ENCODE results near the gene PPHLN1.
A peak's percentile ranks its signal among the peaks of the same experiment; 100 is the strongest.
"Not testable (repeated sequence)": the region's sequence is repeated elsewhere in the genome, so short reads cannot be mapped to it uniquely, and the experiment has no call there.

PPHLN1 gene

DNA sequence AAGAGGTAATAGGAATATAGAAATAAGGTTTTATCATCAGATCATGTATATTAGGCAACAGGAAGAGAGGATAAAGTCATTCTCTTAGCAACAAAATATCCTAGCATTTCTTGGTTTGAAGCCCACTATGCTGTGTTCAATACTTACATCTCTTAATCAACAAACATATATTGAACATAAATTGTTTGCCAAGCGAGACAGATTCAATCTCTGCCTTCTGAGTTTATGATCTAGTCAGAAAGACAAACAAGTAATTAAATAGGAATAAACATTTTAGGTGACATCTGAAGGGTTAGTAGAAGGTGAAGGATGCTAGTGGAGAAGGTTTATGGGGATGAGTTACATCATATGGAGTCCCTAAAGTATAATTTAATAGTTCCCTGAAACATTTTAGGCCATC, 54.8 kb downstream of the PPHLN1 start:
- DNase-seq, result no peak

DNA sequence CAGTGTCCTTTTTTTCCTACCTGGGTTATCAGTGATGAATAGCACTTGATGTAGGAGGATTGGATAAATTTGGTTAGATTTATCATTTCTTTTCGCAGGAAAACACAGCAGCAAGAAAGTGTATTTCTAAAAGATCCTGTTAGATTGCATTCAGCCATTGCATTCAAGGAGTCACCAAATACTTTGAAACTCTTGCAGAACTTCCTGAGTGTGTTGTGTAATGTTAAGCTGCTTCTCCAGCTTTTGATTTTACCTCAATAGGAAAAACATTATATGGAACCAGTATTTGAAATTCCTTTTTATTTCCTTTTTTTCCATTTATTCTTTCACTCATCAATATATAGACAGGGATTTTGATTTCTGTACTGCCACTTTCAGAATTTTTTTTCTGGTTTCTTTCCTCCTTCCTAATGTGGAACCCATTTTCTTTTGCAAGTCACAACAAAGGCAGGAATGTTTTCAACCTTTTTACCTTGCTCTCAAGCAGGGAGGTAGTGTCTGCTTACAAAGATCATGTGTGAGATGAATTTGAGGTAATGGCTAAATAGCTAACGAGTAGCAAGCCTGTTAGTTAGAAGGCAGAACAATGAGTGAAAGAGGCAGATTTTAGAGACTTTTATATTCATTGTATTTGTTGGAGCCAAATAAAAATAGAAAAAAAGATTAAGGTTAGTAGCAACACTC, 56.2 kb downstream of the PPHLN1 start:
- DNase-seq, result no peak

DNA sequence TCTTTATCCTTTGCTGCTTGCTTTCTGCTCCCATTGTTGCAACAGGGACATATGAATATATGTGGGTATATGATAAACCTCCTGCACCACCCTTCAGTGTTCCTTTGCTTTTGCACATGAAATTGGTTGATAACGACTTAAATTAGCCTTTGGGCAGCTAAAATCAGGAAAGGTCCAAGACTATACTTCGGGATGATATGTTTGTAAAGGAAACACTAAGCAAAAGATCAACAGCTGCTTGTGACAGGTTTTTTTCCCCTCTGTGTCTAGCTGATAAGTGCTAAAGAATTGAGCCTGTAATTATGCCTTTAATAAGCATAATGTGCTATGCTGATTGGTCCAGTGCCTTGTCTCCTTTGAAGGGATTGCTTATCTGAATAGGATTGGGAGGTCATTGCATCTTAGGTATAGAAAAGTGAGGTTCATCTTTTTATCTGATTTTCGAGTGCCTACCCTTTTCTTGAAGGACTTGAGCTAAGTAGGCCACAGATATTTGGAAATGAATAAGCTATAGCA, 59.4 kb downstream of the PPHLN1 start:
- DNase-seq, result no peak

DNA sequence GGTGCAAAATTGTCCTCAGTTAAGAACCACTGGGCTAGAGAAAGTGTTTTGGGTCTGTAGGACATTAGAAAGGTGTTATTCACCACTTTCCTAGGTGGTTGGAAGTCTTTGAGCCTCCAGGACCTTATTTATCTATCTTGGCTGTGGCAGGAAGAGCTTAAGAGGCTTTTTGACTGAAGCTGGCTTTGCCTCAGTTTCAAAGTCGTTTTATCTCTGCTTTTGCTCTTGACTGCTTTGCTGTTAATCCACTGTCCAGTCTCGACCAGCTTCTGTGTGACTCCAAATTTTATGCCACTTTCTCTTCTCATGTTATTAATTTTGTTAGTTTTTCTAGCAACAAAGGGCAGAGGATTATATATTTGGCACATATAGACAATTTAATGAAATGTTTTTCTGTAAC, 60.3 kb downstream of the PPHLN1 start:
- DNase-seq, result no peak

DNA sequence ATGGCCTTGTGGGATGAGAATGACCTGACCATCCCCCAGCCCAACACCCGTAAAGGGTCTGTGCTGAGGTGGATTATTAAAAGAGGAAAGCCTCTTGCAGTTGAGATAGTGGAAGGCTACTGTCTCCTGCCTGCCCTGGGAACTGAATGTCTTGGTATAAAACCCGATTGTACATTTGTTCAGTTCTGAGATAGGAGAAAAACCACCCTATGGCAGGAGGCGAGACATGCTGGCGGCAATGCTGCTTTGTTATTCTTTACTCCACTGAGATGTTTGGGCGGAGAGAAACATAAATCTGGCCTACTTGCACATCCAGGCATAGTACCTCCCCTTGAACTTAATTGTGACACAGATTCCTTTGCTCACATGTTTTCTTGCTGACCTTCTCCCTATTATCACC, 62.1 kb downstream of the PPHLN1 start:
- not testable (repeated sequence) for DNase-seq

DNA sequence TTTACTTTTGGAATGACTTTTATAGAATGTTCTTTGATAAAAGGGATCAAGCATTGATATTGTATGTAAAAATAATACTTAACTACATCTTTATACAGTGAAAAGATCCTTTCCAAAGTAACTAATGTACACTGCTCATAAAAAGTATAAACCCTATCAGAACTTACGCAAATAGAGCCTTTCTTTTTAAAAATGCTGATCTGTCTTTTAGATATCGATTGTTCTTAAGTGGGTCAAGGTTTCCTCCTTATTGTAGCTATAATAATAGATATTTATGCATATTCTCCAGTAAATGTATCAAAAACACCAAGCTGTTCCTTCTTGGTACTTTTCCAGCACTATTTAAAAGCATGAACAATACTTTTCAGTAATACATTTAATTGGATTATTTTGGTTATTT, 68.5 kb downstream of the PPHLN1 start:
- DNase-seq, result no peak

DNA sequence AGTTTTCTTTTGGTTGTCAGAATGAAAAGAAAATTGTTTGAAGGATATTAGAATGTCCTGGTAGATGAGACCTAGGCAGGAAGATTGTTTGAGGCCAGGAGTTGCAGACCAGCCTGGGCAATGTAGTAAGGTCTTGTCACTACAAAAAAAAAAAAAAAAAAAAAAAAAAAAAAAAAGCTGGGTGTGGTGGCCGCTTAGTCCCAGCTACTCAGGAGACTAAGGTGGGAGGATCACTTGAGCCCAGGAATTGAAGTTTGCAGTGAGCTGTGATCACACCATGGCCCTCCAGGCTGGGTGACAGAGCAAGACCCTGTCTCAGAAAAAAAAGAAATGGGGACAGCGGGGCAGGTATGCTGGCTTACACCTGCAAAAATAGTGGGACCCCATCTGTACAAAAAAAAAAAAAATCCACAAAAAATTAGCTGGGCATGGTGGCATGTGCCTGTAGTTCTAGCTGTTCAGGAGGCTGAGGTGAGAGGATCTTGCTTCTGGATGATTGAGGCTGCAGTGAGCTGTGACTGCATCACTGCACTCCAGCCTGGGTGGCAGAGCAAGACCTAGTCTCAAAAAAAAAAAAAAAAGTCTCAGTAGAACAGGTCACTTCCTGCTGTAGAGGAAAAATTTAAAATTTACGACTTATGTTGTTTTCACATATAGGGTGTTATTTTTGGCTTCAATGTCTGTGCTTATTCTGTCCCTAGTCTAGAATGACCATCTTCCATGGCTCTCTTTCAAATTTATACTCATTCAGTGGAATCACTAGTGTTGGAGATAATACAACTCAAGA, 70.7 kb downstream of the PPHLN1 start:
- DNase-seq, result no peak

DNA sequence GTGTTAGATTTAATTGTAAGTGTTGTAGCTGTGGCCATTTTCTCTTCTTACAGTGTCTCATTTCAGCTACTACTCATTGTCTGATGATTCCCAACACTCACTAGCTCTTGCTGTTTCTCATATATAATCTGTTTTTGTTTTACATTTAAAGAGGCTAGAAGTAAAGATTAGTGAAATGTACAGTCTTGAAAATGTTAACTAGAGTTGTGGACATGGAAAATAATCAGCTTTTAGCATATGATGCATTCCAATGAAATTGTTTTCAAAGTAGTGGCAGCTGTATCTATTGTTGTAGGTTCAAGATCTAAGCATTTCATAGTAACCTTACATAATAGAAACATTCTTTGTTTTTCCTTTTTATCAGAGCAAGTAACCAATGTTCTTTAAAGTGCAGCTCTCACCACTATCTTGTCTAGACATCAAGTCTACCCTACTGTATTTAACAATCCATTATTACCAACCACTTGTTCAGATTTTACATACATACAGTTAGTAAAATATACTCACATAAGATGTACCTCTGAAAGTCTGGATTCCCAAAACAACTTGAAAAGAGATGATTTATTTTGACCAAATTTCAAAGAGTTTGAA, 76.9 kb downstream of the PPHLN1 start:
- no peak for DNase-seq

DNA sequence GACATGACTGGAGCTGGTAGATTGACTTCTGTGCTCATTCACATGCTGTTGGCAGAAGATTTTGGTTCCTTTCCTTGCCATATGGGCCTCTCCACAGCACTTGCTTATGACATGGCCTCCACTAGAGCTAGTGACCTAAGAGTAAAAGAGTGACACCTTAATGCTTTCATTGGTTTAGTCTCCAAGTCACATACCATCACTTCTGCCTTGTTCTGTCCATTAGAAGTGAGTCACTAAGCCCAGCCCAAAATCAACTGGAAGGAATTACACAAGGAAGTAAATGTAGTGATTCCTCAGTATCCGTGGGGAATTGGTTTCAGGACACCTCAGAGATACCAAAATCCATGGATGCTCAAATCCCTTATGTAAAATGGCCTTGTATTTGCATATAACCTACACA, 81.3 kb downstream of the PPHLN1 start:
- DNase-seq, result no peak

DNA sequence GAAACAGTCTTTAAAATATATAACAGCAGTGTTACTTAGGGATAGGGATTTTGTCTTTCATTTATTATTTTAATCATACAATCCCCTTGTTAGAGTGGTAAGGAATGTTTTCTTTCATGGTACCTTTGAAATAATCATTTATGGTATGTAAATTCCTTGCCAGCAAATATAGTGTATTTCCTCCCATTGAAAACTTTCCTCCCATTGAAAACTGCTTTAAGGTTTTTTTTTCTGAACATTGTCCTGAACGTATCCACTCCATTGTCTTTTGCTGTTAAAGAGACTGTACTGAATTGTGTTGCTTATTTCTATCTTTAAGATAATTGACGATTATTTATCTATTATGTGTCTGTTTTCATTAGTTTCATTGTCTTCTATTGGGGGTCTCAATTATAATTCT, 83.5 kb downstream of the PPHLN1 start:
- DNase-seq, result no peak

DNA sequence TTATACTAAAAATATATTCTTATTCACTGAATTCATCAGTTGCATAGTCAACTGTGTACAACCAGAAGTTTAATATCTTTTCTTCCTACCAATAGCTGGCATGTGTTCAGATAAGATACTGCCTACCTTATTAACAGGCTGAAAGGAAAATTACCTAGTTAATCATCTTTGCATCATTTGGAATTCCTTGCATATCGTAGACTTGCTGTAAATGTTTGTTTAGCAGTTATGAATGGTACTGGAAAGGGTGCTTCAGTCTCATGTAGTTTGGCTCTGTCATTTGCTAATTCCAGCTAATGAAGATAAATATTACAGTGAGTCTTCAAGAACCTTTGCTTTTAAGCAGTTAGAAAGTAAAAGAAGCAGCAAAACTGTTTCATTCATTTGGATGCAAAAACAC, 84.4 kb downstream of the PPHLN1 start:
- no peak for DNase-seq

DNA sequence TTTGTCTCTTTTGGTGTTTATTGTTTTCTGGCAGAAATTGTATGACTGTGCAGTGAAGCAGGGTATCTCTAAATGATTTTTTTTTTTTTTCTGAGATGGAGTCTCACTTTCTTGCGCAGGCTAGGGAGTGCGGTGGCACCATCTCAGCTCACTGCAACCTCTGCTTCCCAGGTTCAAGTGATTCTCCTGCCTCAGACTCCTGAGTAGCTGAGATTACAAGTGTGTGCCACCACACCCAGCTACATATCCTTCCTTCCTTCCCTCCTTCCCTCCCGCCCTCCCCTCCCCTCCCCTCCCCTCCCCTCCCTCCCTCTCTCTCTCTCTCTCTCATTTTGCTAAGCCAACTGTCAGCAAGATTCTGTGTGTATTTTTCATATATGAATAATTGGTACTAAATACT, 94.4 kb downstream of the PPHLN1 start:
- no peak for DNase-seq

DNA sequence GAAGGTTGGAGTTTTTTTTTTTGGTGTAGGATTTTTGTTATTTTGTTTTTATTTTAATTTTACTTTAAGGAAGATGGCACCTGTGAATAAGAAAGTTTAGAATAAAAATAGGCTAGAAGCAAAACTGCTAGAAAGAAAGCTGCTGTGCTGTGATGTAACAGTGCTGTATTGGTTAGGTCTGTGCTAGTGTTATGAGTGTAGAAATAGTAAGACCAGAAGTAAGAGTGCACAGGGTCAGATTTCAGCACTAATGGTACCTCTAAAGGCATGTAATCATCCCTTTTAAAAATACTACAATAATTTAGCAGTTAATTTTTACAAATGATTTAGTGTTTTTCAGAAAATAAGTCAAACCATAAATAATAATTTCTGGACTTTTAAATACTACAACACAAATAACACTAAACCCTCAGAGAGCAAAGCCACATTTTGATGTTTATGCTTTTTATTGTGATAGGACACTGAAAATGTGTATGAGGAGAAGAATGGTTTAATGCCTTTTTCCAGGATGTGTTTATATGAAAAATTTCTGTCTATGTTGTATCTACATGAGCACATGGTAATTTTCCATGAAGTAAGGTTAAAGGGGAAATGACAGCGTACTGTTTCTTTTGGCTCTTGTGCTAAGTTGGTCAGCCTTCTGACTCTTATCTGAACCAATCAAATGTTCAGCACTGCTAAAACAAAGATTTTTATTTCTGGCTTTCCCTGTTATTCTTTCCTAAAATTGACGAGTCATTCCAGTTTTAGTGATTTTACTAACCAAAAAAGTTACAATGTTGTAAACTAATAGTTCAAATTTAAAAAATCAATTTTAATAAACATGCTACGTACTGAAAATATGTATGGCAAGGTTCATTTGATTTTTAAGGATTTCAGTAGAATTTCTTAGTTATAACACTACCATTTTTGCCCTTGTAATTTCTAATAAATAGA, 96.1 kb downstream of the PPHLN1 start:
- peak; percentile 10 for DNase-seq

DNA sequence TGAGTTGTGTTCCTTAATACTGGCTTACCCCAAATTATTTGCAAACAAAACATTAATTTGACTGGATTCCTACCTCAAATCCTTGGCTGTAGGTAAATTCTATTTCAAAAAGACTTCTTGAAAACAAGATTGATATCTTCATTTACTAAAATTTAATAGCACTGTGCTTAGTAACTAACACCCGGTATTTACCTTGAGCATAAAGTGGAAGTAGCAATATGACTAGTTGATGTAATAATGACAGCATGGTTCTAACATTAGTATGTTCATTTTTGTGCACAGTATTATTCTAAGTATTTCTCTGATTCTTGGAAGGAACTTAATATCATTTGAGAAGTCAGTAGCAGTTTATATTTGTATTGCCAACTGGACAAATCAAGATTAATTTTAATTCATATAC, 96.8 kb downstream of the PPHLN1 start:
- DNase-seq, result no peak

DNA sequence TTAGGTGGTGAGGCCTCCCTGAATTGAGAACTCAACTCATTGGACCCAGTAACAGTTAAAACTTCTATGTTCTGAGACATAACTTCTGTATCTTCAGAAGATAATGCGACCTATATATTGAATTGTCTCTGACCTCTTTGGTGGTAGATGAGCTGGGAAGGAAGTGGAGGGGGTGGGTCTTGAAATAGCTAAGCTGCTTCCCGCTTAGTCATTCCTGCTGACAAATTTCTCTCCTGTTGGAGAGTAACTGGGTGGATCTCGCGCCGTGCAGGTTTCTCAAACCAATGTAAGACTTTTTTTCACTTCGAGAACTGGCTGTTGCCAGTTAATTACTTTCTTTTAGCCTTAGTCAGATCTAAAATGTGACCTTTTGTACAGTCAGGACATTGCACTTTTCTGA, 100.8 kb downstream of the PPHLN1 start:
- no peak for DNase-seq

DNA sequence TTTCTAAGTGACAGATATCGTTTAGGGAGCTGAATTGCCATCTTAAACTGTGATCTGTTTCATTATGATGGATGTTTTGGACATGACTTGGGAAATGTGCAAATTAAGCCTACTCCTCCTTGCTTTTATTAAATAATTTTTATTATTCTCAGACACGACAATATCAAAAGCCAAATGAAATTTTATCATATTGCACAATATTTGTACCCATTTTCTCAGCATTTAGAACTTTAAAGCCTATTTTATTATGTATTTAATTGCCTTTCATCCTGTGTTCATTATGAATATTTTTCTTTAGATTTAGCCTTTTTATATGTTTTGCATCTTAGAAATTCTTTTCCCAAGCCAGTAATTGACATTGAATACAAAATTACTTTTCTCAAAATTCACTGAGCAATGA, 102.9 kb downstream of the PPHLN1 start:
- DNase-seq, result no peak

DNA sequence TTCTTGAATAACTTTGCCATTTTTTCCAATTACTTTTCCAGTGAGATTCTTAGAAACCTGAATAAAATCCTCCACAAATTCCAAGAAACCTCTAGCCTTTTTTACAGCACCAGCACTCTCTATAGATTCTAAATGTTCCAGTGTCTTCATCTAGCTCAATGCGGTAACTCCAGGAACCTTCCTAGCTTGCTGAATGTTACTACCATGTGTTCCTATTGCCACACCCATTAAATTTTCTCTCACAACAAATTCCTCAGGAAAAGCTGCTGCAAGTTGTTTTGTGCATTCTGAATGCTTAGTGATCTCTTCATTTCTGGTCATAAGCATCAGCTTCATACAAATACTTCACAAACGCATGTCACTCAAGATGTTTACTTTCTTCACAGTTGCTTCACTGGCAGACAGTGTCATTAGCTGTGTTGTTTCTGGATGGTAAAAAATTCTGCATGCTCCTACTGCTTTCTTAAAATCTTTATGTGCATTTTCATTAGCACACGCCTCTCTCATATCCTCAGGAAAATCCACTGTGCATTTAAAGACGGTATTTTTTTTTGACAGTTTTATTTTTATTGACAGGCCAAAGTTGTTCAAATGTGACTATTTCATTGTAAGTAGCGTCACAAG, 106.7 kb downstream of the PPHLN1 start:
- DNase-seq, result no peak

DNA sequence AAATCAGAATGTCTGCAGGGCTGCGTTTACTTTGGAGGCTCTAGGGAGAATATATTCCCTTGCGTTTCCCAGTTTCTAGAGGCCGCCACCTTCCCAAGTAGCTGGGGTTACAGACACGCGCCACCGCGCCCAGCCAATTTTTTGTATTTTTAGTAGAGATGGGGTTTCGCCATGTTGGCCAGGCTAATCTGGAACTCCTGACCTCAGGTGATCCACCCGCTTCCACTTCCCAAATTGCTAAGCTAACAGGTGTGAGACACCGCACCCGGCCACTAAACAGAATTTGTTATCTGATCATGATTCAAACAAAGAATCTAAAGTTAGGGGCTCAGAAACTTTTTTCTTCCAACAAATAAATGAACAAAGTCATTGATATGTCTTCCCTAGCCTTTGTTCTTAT, 114.6 kb downstream of the PPHLN1 start:
- no peak for DNase-seq

DNA sequence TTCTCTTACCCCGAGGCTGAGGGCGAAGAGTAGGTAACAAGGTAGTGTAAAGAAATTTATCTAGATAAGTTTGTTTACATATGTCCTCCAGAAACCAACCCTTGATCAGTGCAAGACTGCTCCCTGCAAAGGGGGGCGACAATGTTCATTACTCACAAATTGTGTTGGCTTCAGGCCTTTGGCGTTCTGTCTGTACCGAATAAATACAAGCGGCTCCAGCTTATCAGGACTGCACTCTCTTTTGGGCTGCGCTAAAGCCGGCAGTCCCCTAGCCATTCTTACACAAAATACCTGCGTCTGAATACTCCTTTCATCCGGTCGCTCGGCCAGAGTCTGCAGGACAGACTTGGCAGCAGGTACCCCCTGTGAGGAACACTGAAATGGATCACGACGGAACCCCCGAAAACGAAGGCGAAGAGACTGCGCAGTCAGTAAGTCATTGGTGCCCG, 116.4 kb downstream of the PPHLN1 start:
- no peak for DNase-seq

DNA sequence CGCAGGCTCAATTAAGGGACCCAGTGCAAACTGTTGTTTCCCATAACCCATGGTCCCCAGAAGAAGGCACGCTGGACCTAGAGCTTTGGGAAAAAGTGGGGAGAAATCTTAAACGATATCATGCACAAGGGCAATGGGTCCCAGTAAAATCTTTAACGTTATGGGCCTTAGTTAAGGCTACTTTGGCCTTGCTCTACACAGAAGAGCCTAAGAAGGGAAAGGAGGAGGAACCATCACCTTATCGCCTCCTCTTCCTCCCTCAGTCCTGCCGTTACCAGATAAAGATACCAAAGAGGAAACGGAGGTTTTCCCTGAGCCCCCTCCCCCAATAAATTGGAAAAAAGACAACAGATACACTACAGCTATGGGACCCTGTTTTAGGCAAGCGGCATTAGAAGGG, 116.9 kb downstream of the PPHLN1 start:
- DNase-seq, result no peak

DNA sequence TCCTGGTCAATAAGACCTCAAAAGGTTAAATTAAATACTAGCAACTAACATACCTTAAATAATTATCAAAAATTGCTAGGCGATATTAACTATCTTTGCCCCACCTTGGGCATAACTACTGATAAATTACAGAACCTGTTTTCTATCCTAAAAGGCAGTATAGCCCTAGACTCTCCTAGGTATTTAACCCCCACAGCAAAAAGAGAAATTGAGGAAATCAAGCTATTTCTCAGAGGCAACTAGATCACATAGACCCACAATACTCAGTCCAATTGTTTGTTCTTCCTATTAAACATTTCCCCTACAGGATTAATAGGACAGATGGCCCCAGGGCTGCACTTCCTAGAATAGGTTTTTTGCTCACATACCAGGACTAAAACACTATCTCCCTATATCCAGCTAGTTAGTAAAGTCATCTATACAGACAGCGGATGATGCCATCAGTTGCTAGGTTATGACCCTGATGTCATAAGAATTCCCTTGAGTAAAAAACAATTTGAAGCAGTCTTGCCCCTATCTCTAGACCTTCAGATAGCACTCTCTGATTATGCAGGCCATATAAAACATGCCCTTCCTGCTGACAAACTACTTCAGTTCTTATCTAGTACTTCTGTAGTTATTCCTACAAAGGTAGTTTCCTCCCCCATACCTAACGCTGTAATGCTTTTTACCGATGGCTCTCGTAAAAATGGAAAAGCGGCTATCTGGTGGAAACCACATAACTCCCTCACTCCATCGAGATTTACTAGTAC, 118.4 kb downstream of the PPHLN1 start:
- DNase-seq, result no peak

DNA sequence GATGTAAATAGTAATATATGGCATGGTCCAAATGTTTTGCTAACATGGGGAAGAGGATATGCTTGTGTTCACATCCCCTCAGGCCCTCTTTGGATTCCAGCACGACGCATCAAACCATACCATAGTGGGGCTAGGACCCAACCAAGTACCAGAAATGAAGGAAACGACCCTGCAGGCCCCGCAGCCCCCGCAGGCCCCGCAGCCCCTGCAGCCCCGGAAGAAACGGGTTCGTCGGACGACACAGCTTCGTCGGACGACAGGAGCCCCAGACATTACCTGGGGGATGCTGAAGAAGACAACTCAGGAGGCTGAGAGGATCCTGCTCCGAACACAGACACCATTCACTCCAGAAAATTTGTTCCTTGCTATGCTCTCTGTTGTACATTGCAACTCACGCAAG, 119.9 kb downstream of the PPHLN1 start:
- no peak for DNase-seq
